IMR-90 (cell line): ENCODE results near the gene ANKRD24. TPM values are rescaled to one million over a fixed set of nuclear protein-coding genes. Genes with fewer than 3 reads are reported as not detected.
A peak's percentile ranks its signal among the peaks of the same experiment; 100 is the strongest.

Experiments used
- ATAC-seq: fragments of 200-7000 bp; cut with Tn5 transposase; 2 replicates; pipeline ENCODE4 v1.9.1; 2020; ENCODE audit warnings: low read depth, mild to moderate bottlenecking, moderate library complexity
- BruUV-seq: library from RNA; stranded (reverse); fragments of 400-500 nt; replicated peaks from 2 replicates; lab custom pipeline; 2021; lab: Mats Ljungman, UMichigan
- CTCF ChIA-PET: fragments of 300-600 bp; formaldehyde crosslinking; extraction: SDS; loops from one replicate; lab custom pipeline; 2021; ENCODE audit warnings: antibody characterized with exemption; lab: Yijun Ruan, JAX
- POLR2A ChIA-PET: fragments of 300-600 bp; sonication (Branson Sonifier 250); formaldehyde crosslinking; loops from one replicate; lab custom pipeline; 2022; ENCODE audit warnings: antibody characterized with exemption; ENCODE audit not compliant: unreplicated experiment; lab: Charles Lee
- DNase-seq: peaks from one replicate; pipeline ENCODE4 v3.0.0; 2013
- H2AFZ ChIP-seq: replicated peaks from 2 replicates; pipeline ENCODE3; 2013; ENCODE audit warnings: low read length, mild to moderate bottlenecking; ENCODE audit not compliant: poor library complexity
- H2AK5ac ChIP-seq: 2 replicates; pipeline ENCODE4 v1.6.1; 2013; ENCODE audit warnings: low read depth, low read length, inconsistent platforms
- H2AK9ac ChIP-seq: replicated peaks from 2 replicates; pipeline ENCODE3; 2013; ENCODE audit warnings: mild to moderate bottlenecking, low read depth, low read length, moderate library complexity; ENCODE audit not compliant: poor library complexity
- H2BK120ac ChIP-seq: 2 replicates; pipeline ENCODE4 v1.6.1; 2013; ENCODE audit warnings: low read depth, low read length, inconsistent platforms
- H2BK15ac ChIP-seq: 3 replicates; pipeline ENCODE4 v1.6.1; 2013; ENCODE audit warnings: low read depth, low read length, inconsistent platforms
- H2BK20ac ChIP-seq: 2 replicates; pipeline ENCODE4 v1.6.1; 2013; ENCODE audit warnings: low read depth, mild to moderate bottlenecking, inconsistent platforms, low read length, moderate library complexity
- H2BK5ac ChIP-seq: 2 replicates; pipeline ENCODE4 v1.6.1; 2013; ENCODE audit warnings: mild to moderate bottlenecking, low read depth, low read length, inconsistent platforms; ENCODE audit not compliant: poor library complexity, severe bottlenecking
- H3K14ac ChIP-seq: replicated peaks from 2 replicates; pipeline ENCODE4 v1.6.1; 2013; ENCODE audit warnings: low read depth, low read length, inconsistent platforms
- H3K18ac ChIP-seq: 2 replicates; pipeline ENCODE4 v1.6.1; 2013; ENCODE audit warnings: low read depth, low read length, control low read depth
- H3K23ac ChIP-seq: 2 replicates; pipeline ENCODE4 v1.6.1; 2013; ENCODE audit warnings: low read depth, low read length, inconsistent platforms
- H3K27ac ChIP-seq: 2 replicates; pipeline ENCODE4 v1.5.1; 2013; ENCODE audit warnings: mild to moderate bottlenecking, control low read depth, low read length; ENCODE audit not compliant: insufficient read depth
- H3K27me3 ChIP-seq: 2 replicates; pipeline ENCODE4 v1.6.1; 2013; ENCODE audit warnings: low read length; ENCODE audit not compliant: control insufficient read depth, insufficient read depth
- H3K36me3 ChIP-seq: 2 replicates; pipeline ENCODE4 v1.6.1; 2013; ENCODE audit warnings: low read length, mixed read lengths; ENCODE audit not compliant: control insufficient read depth, insufficient read depth
- H3K4ac ChIP-seq: 2 replicates; pipeline ENCODE4 v1.6.1; 2013; ENCODE audit warnings: low read depth, low read length, inconsistent platforms
- H3K4me1 ChIP-seq: 2 replicates; pipeline ENCODE4 v1.6.1; 2013; ENCODE audit warnings: low read length, mixed read lengths; ENCODE audit not compliant: control insufficient read depth, insufficient read depth
- H3K4me2 ChIP-seq: 2 replicates; pipeline ENCODE4 v1.6.1; 2013; ENCODE audit warnings: low read depth, mild to moderate bottlenecking, control low read depth, low read length, moderate library complexity
- H3K4me3 ChIP-seq: 2 replicates; pipeline ENCODE4 v1.5.1; 2013; ENCODE audit warnings: low read depth, mild to moderate bottlenecking, control low read depth, low read length, moderate library complexity; ENCODE audit not compliant: insufficient read depth
- H3K56ac ChIP-seq: 2 replicates; pipeline ENCODE4 v1.6.1; 2013; ENCODE audit warnings: low read length, inconsistent platforms; ENCODE audit not compliant: insufficient read depth; ENCODE audit errors: extremely low read depth
- H3K79me1 ChIP-seq, 2 experiments: 2 replicates each; pipeline ENCODE4 v1.6.1; 2013; ENCODE audit warnings: low read length in 2 of 2, inconsistent platforms in 1 of 2, low read depth in 1 of 2
- H3K9ac ChIP-seq: 2 replicates; pipeline ENCODE4 v1.6.1; 2013; ENCODE audit warnings: low read depth, low read length, control low read depth
- H3K9me1 ChIP-seq: 2 replicates; pipeline ENCODE4 v1.6.1; 2013; ENCODE audit warnings: low read length, inconsistent platforms; ENCODE audit not compliant: insufficient read depth
- H3K9me3 ChIP-seq: 2 replicates; pipeline ENCODE4 v1.6.1; 2013; ENCODE audit warnings: low read length; ENCODE audit not compliant: control insufficient read depth, insufficient read depth
- H4K20me1 ChIP-seq: 2 replicates; pipeline ENCODE4 v1.6.1; 2013; ENCODE audit warnings: low read length, inconsistent platforms; ENCODE audit not compliant: insufficient read depth
- H4K5ac ChIP-seq: 2 replicates; pipeline ENCODE4 v1.6.1; 2013; ENCODE audit warnings: mild to moderate bottlenecking, low read depth, low read length, control low read depth
- H4K8ac ChIP-seq, 2 experiments: 2 replicates each; pipeline ENCODE4 v1.6.1; 2013; ENCODE audit warnings: low read depth in 2 of 2, low read length in 2 of 2, control low read depth in 1 of 2, inconsistent platforms in 1 of 2
- H4K91ac ChIP-seq: 2 replicates; pipeline ENCODE4 v1.6.1; 2013; ENCODE audit warnings: low read depth, low read length, inconsistent platforms; ENCODE audit not compliant: insufficient read depth
- BHLHE40 ChIP-seq: fragments of 150-350 bp; IDR thresholded peaks from 2 replicates; pipeline ENCODE4 v1.6.1; 2016; ENCODE audit warnings: mild to moderate bottlenecking, low read depth, low read length
- MAFK ChIP-seq: IDR thresholded peaks from 2 replicates; pipeline ENCODE4 v1.6.1; 2012; ENCODE audit warnings: low read depth, low read length, improper control_type of control experiment
- RAD21 ChIP-seq: IDR thresholded peaks from 2 replicates; pipeline ENCODE4 v1.6.1; 2012; ENCODE audit warnings: low read length, improper control_type of control experiment
- RFX5 ChIP-seq: IDR thresholded peaks from 2 replicates; pipeline ENCODE4 v1.8.0; 2012; ENCODE audit warnings: low read depth, mild to moderate bottlenecking, low read length, moderate library complexity
- SMC3 ChIP-seq: fragments of 150-350 bp; IDR thresholded peaks from 2 replicates; pipeline ENCODE4 v1.6.1; 2016; ENCODE audit warnings: low read depth, mild to moderate bottlenecking, antibody characterized with exemption, low read length, moderate library complexity
- WGBS, 2 experiments: methylation state at CpG; one replicate each; pipeline versions ENCODE4 v1.1.5 to v1.1.7; 2013; ENCODE audit warnings: missing lambda C conversion rate in 2 of 2; ENCODE audit not compliant: insufficient read length in 1 of 2; ENCODE audit errors: extremely low coverage in 2 of 2; 5-methylcytosine and 5-hydroxymethylcytosine counted together
- dilution Hi-C: fragments of 300-500 bp; cut with HindIII; formaldehyde crosslinking; loops from one replicate; pipeline ENCODE4 v1.14.3; 2018; ENCODE audit warnings: low sequenced_read_pairs; ENCODE audit not compliant: unreplicated experiment
- in situ Hi-C: fragments of 300-500 bp; cut with MboI; formaldehyde crosslinking; loops from 3 replicates; pipeline ENCODE4 v1.14.3; 2019; ENCODE audit warnings: low sequenced_read_pairs, inconsistent platforms, mixed read lengths
- intact Hi-C: fragments of 100-400 bp; cut with micrococcal nuclease; formaldehyde crosslinking; loops from 2 replicates; pipeline ENCODE4 v1.10.0; 2022
- polyA plus RNA-seq, 3 experiments: library from polyadenylated mRNA; depleted of rRNA; stranded (reverse); fragments of >200 nt; gene quantifications; 2 replicates each; pipeline ENCODE4 v1.2.3, GENCODE V29; 2012; ENCODE audit warnings: low replicate concordance in 1 of 3
- total RNA-seq: library from RNA; depleted of rRNA; stranded (reverse); fragments of >200 nt; gene quantifications from 2 replicates; pipeline ENCODE4 v1.2.3, GENCODE V29; 2012
- TF ChIP-seq, protein P1 (sequence below): conservative IDR thresholded peaks from 2 replicates; pipeline ENCODE4 v1.5.1; 2012; ENCODE audit warnings: mild to moderate bottlenecking, low read depth, low read length, improper control_type of control experiment

Gene ANKRD24
- total and polyA plus RNA-seq, 2 of the 4 experiments (the other 2 are of a cell fraction), result 0.18 to 0.21 TPM

DNA sequence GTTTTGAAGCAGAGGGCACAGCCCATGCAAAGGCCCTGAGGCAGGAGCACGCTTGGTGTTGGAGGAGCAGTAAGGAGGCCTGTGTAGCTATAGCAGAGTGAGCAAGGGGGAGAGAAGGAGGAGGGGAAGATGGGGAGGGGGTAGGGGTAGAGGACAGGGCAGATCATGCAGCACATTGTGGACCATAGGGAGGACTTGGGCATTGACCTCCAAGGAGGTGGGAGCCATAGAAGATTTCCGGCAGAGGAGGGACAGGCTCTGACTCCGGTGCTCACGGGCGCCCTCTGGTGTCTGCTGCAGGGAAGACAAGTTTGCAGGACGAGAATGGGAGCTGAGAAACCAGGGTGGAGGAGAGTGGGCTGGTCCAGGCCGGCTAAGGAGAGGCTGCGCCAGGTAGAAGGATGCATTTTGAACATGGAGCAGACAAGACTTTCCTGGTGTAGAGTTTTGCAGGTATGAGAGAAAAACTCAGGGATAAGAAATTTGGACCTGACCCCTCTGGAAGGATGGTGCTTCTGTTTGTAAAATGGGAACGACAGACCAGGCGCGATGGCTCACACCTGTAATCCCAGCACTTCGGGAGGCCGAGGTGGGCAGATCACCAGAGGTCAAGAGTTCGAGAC is 42.8 kb upstream of the ANKRD24 start:
- no peaks in the 10 kb centered on the region for H4K20me1 ChIP-seq
- no peaks in the 10 kb centered on the region for H3K9me1 ChIP-seq
- TF ChIP-seq RAD21 (peak; percentile 48; the same call in 1 of the 2 replicates), RFX5 (no peak), MAFK (no peak), BHLHE40 (no peak), SMC3 (peak; percentile 35)
- TF ChIP-seq, protein P1, sequence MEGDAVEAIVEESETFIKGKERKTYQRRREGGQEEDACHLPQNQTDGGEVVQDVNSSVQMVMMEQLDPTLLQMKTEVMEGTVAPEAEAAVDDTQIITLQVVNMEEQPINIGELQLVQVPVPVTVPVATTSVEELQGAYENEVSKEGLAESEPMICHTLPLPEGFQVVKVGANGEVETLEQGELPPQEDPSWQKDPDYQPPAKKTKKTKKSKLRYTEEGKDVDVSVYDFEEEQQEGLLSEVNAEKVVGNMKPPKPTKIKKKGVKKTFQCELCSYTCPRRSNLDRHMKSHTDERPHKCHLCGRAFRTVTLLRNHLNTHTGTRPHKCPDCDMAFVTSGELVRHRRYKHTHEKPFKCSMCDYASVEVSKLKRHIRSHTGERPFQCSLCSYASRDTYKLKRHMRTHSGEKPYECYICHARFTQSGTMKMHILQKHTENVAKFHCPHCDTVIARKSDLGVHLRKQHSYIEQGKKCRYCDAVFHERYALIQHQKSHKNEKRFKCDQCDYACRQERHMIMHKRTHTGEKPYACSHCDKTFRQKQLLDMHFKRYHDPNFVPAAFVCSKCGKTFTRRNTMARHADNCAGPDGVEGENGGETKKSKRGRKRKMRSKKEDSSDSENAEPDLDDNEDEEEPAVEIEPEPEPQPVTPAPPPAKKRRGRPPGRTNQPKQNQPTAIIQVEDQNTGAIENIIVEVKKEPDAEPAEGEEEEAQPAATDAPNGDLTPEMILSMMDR, result peak; percentile 70
- no peak overlapping the region for H3K14ac ChIP-seq
- in situ Hi-C loops (no loop called here), dilution Hi-C loops (no loop called here), intact Hi-C loops (loop anchor here (2.0 kb wide), 1 partner anchor 65 kb away; no protein-coding TSS in a partner anchor)
- CTCF ChIA-PET, result interaction anchor here (0.7 to 2.2 kb wide), 9 partner anchors 8 to 69 kb away, joined by 3 to 7 read pairs (median 4); partner anchors contain the start of gene CREB3L3
- H2BK15ac ChIP-seq, result no peak overlapping the region
- no peak overlapping the region for H3K27ac ChIP-seq
- H3K4me1 ChIP-seq, result peaks cover 2% of the 10 kb centered on the region; the same call in 1 of the 2 replicates
- BruUV-seq, result no TSS peak
- POLR2A ChIA-PET, result interaction anchor here (0.5 kb wide), 1 partner anchor 154 kb away, joined by 3 read pairs; the partner anchor contains the start of gene EEF2
- peak; percentile 31 for DNase-seq
- no peak overlapping the region for H4K91ac ChIP-seq
- no peak overlapping the region for H3K9ac ChIP-seq
- H2BK120ac ChIP-seq, result no peak overlapping the region
- H3K18ac ChIP-seq, result no peak overlapping the region
- peak; percentile 78 for ATAC-seq
- no peak overlapping the region for H2AK9ac ChIP-seq
- no peak overlapping the region for H3K4ac ChIP-seq
- no peak overlapping the region for H2AK5ac ChIP-seq
- no peak overlapping the region for H2BK5ac ChIP-seq
- no peak overlapping the region for H2BK20ac ChIP-seq
- no peak overlapping the region; a peak in 1 of 4 replicates for H4K8ac ChIP-seq
- H3K4me3 ChIP-seq, result no peak overlapping the region
- 25% methylated on average over 6 of the region's 14 CpGs; no CpG with 5 or more reads in 1 of the 2 experiments for WGBS, 2 experiments
- H3K9me3 ChIP-seq, result no peaks in the 10 kb centered on the region
- H3K36me3 ChIP-seq, result no peaks in the 10 kb centered on the region
- no peaks in the 10 kb centered on the region for H3K27me3 ChIP-seq
- H3K56ac ChIP-seq, result no peak overlapping the region
- H3K79me1 ChIP-seq, result no peaks in the 10 kb centered on the region
- H4K5ac ChIP-seq, result no peak overlapping the region
- H3K23ac ChIP-seq, result no peak overlapping the region
- peak overlapping the region; percentile 64 for H2AFZ ChIP-seq
- H3K4me2 ChIP-seq, result no peak overlapping the region
